Measurements from ENCODE around the gene ZNF865.

ZNF865 gene

GRCh38 chr19:55663846-55664536, 58.5 kb downstream of the ZNF865 start:
- no peak for DNase-seq

- no peak for DNase-seq
Observed at GRCh38 chr19:55666343-55667005, 61.0 kb downstream of the ZNF865 start.

Data from inflammatory macrophage treated with lipopolysaccharide for 1 hour (primary cell).